ENCODE measurements around the gene GTF3C2.
"Not testable (repeated sequence)": the region's sequence is repeated elsewhere in the genome, so short reads cannot be mapped to it uniquely, and the experiment has no call there.

Gene GTF3C2

GRCh38 chr2:27354597-27354927, 2.0 kb downstream of the GTF3C2 start:
- TF ChIP-seq CTCF (IDR thresholded peaks at IDR 0.05; ENCODE audit: insufficient read depth, low read length) (no peak), SPI1 (IDR thresholded peaks at IDR 0.05; ENCODE audit: borderline replicate concordance, low read depth) (no peak), POLR2AphosphoS5 (IDR thresholded peaks at IDR 0.05; ENCODE audit: low read depth) (no peak), GABPA (IDR thresholded peaks at IDR 0.05; ENCODE audit: low read depth) (no peak)
- TF ChIP-seq, protein P1, sequence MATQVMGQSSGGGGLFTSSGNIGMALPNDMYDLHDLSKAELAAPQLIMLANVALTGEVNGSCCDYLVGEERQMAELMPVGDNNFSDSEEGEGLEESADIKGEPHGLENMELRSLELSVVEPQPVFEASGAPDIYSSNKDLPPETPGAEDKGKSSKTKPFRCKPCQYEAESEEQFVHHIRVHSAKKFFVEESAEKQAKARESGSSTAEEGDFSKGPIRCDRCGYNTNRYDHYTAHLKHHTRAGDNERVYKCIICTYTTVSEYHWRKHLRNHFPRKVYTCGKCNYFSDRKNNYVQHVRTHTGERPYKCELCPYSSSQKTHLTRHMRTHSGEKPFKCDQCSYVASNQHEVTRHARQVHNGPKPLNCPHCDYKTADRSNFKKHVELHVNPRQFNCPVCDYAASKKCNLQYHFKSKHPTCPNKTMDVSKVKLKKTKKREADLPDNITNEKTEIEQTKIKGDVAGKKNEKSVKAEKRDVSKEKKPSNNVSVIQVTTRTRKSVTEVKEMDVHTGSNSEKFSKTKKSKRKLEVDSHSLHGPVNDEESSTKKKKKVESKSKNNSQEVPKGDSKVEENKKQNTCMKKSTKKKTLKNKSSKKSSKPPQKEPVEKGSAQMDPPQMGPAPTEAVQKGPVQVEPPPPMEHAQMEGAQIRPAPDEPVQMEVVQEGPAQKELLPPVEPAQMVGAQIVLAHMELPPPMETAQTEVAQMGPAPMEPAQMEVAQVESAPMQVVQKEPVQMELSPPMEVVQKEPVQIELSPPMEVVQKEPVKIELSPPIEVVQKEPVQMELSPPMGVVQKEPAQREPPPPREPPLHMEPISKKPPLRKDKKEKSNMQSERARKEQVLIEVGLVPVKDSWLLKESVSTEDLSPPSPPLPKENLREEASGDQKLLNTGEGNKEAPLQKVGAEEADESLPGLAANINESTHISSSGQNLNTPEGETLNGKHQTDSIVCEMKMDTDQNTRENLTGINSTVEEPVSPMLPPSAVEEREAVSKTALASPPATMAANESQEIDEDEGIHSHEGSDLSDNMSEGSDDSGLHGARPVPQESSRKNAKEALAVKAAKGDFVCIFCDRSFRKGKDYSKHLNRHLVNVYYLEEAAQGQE (IDR thresholded peaks at IDR 0.05; ENCODE audit: insufficient replicate concordance, low read depth) = no peak
- no peaks in the 10 kb centered on the region for H3K27me3 ChIP-seq (ENCODE audit: insufficient read depth, poor library complexity, severe bottlenecking)
- H3K4me3 ChIP-seq (replicated peaks; ENCODE audit: insufficient read depth, low read length) = no peak overlapping the region
- H3K27ac ChIP-seq (replicated peaks) = no peak overlapping the region
- no peak for DNase-seq (ENCODE audit: low read depth in 1 of 2, low spot score in 1 of 2)

- DNase-seq (ENCODE audit: low read depth in 1 of 2, low spot score in 1 of 2) = peak in 1 of 2 experiments; percentile 55
- Histone ChIP-seq H3K27me3 (ENCODE audit: insufficient read depth, poor library complexity, severe bottlenecking) (no peaks in the 10 kb centered on the region), H3K4me3 (replicated peaks; ENCODE audit: insufficient read depth, low read length) (no peak overlapping the region), H3K27ac (replicated peaks) (no peak overlapping the region)
- no peak for TF ChIP-seq SPI1 (IDR thresholded peaks at IDR 0.05; ENCODE audit: borderline replicate concordance, low read depth)
- no peak for TF ChIP-seq POLR2AphosphoS5 (IDR thresholded peaks at IDR 0.05; ENCODE audit: low read depth)
- TF ChIP-seq GABPA (IDR thresholded peaks at IDR 0.05; ENCODE audit: low read depth) = no peak
- TF ChIP-seq CTCF (IDR thresholded peaks at IDR 0.05; ENCODE audit: insufficient read depth, low read length) = no peak
Measured at GRCh38 chr2:27353762-27354596, 2.6 kb downstream of the GTF3C2 start.

- H3K4me3 ChIP-seq (replicated peaks; ENCODE audit: insufficient read depth, low read length); H3K27ac ChIP-seq (replicated peaks); H3K27me3 ChIP-seq (ENCODE audit: insufficient read depth, poor library complexity, severe bottlenecking); DNase-seq (ENCODE audit: low read depth in 1 of 2, low spot score in 1 of 2): not testable (repeated sequence)
Measured at GRCh38 chr2:27353386-27353761, 3.2 kb downstream of the GTF3C2 start.

DNA sequence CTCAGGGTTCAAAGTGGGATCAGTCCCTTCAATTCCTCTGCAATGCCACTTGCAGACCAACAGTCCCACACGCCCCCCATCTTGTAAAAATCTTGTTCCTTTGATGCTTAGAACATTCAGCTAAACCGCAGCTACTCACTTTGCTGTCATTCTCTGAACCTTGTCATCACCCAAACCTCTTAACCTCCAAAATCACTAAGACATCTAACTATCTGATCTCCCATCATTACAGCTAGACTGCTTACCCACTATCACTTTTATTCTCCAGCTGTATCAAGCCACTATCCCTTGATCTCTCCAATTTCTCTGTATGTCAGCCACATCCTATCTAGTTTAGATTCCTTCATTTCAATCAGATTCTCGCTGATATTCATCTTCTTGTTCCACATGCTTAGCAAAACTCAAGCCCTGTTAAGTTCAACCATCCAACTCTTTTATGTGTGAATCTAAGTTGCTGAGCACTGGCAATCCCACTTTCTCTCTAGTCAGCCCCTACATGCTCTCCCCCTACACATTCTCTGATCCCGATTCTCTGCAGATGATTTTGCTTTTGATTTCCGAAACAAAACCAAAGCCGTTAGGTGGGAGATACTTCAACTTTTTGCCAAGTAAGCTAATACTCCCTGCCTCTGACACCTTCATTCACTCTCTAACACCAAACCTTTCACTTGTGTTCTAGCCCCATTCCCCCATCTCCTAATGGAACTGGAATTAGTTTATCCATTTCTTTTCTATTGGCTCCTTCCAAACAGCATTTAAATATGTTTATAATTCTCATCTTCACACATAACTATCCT, 4.6 kb downstream of the GTF3C2 start:
- no peak overlapping the region for H3K4me3 ChIP-seq (replicated peaks; ENCODE audit: insufficient read depth, low read length)
- DNase-seq (ENCODE audit: low read depth in 1 of 2, low spot score in 1 of 2) = no peak
- TF ChIP-seq POLR2AphosphoS5 (IDR thresholded peaks at IDR 0.05; ENCODE audit: low read depth) (no peak), CTCF (IDR thresholded peaks at IDR 0.05; ENCODE audit: insufficient read depth, low read length) (no peak), GABPA (IDR thresholded peaks at IDR 0.05; ENCODE audit: low read depth) (no peak), SPI1 (IDR thresholded peaks at IDR 0.05; ENCODE audit: borderline replicate concordance, low read depth) (no peak)
- TF ChIP-seq, protein P1 (IDR thresholded peaks at IDR 0.05; ENCODE audit: insufficient replicate concordance, low read depth) = no peak
- no peak overlapping the region for H3K27ac ChIP-seq (replicated peaks)
- no peaks in the 10 kb centered on the region for H3K27me3 ChIP-seq (ENCODE audit: insufficient read depth, poor library complexity, severe bottlenecking)
